ENCODE data around the gene APBB2. TPM values are rescaled to one million over a fixed set of nuclear protein-coding genes. Genes with fewer than 3 reads are reported as not detected.

Gene APBB2
- total RNA-seq, 4 donors from 2014 or later: 42.4 to 95.8 (median 51.3) TPM

- TF ChIP-seq EP300 (IDR thresholded peaks at IDR 0.05) (no peak), POLR2AphosphoS5 (IDR thresholded peaks at IDR 0.05) (no peak), POLR2A (IDR thresholded peaks at IDR 0.05) (no peak)
- TF ChIP-seq, protein P1, sequence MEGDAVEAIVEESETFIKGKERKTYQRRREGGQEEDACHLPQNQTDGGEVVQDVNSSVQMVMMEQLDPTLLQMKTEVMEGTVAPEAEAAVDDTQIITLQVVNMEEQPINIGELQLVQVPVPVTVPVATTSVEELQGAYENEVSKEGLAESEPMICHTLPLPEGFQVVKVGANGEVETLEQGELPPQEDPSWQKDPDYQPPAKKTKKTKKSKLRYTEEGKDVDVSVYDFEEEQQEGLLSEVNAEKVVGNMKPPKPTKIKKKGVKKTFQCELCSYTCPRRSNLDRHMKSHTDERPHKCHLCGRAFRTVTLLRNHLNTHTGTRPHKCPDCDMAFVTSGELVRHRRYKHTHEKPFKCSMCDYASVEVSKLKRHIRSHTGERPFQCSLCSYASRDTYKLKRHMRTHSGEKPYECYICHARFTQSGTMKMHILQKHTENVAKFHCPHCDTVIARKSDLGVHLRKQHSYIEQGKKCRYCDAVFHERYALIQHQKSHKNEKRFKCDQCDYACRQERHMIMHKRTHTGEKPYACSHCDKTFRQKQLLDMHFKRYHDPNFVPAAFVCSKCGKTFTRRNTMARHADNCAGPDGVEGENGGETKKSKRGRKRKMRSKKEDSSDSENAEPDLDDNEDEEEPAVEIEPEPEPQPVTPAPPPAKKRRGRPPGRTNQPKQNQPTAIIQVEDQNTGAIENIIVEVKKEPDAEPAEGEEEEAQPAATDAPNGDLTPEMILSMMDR (IDR thresholded peaks at IDR 0.05): no peak
- Histone ChIP-seq H3K27ac (no peak overlapping the region), H3K4me3 (no peak overlapping the region), H3K36me3 (no peaks in the 10 kb centered on the region), H3K9me3 (no peaks in the 10 kb centered on the region), H3K4me1 (no peaks in the 10 kb centered on the region), H3K27me3 (no peaks in the 10 kb centered on the region)
- DNase-seq (ENCODE audit: low spot score in 2 of 2): no peak
- WGBS: 53% methylated on average over 3 of the region's 3 CpGs
These were observed 451.1 kb downstream of the APBB2 start for GRCh38 chr4:40763228-40763716.

Other genes with a start within 250 kb of the APBB2 start
- 10 to 100 TPM in 1 of 4 donors, 1 to 10 TPM in 3; 2.1 to 13.8 (median 4.8) TPM for gene UCHL1, start 42.4 kb upstream of the APBB2 start, total RNA-seq